HG03432 (cell line): ENCODE measurements around the gene CDKN2B.
"Not testable (repeated sequence)": the region's sequence is repeated elsewhere in the genome, so short reads cannot be mapped to it uniquely, and the experiment has no call there.

Experiments used
- ATAC-seq: cut with Tn5 transposase; IDR thresholded peaks from one replicate; pipeline ENCODE4 v1.9.1; 2021; ENCODE audit warnings: mild to moderate bottlenecking, moderate library complexity; ENCODE audit not compliant: unreplicated experiment

Gene CDKN2B

GRCh38 chr9:22008717-22009505, at the start of gene CDKN2B:
Gene CDKN2B, minus strand, starts transcription at chr9:22009305. Its CDS starts 352 bp downstream, at chr9:22008953.
- peak; percentile 96 for ATAC-seq

- ATAC-seq = not testable (repeated sequence)
Observed at GRCh38 chr9:22057972-22058371, 48.9 kb upstream of the CDKN2B start.

- no peak for ATAC-seq
Observed at GRCh38 chr9:22056402-22056801, 47.3 kb upstream of the CDKN2B start.

- no peak for ATAC-seq
Observed at GRCh38 chr9:22055090-22055489, 46.0 kb upstream of the CDKN2B start.

- ATAC-seq = no peak
Observed at GRCh38 chr9:22054529-22054928, 45.4 kb upstream of the CDKN2B start.

GRCh38 chr9:22054076-22054475, 45.0 kb upstream of the CDKN2B start:
- no peak for ATAC-seq

GRCh38 chr9:22053178-22053577, 44.1 kb upstream of the CDKN2B start:
- ATAC-seq = no peak

GRCh38 chr9:22052376-22052945, 43.4 kb upstream of the CDKN2B start:
- no peak for ATAC-seq

- peak; percentile 78 for ATAC-seq
Observed at GRCh38 chr9:22050924-22051323, 41.8 kb upstream of the CDKN2B start.

GRCh38 chr9:22049411-22049810, 40.3 kb upstream of the CDKN2B start:
- ATAC-seq = no peak

- ATAC-seq = no peak
Observed at GRCh38 chr9:22047596-22047995, 38.5 kb upstream of the CDKN2B start.

- no peak for ATAC-seq
Observed at GRCh38 chr9:22046243-22046885, 37.3 kb upstream of the CDKN2B start.

GRCh38 chr9:22045423-22045822, 36.3 kb upstream of the CDKN2B start:
- no peak for ATAC-seq

- no peak for ATAC-seq
Observed at GRCh38 chr9:22044583-22044982, 35.5 kb upstream of the CDKN2B start.

- no peak for ATAC-seq
Observed at GRCh38 chr9:22043928-22044327, 34.8 kb upstream of the CDKN2B start.

- ATAC-seq = no peak
Observed at GRCh38 chr9:22041775-22042174, 32.7 kb upstream of the CDKN2B start.

GRCh38 chr9:22041344-22041743, 32.2 kb upstream of the CDKN2B start:
- no peak for ATAC-seq

- ATAC-seq = no peak
Observed at GRCh38 chr9:22040760-22041159, 31.7 kb upstream of the CDKN2B start.

GRCh38 chr9:22039258-22039657, 30.2 kb upstream of the CDKN2B start:
- ATAC-seq = no peak

- no peak for ATAC-seq
Observed at GRCh38 chr9:22037954-22038690, 29.0 kb upstream of the CDKN2B start.

- ATAC-seq = no peak
Observed at GRCh38 chr9:22036866-22037626, 27.9 kb upstream of the CDKN2B start.
